ENCODE data around the gene INTS6.

Gene INTS6

DNA sequence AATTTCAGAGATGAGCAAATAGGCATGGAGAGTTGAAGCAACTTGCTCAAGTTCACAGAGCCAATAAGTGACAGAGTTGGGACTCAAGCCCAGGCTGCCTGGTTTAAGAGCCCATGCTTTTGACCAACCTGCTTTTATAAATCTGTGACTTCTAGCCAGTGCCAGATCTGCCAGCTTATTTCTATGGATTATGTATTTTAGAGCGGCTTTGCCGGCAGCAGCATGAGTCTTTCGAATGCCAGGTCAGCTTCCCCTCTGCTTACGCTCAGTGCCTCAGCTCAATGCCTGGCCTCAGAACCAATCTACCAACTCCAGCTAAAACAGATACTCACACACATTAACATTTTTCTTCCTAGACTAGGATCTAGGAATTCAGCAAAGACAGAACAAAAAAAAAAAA lies 111.0 kb downstream of the INTS6 start:
- ATAC-seq (ENCODE audit: low read depth) (no peak), DNase-seq (ENCODE audit: low spot score) (no peak)
- no peak for TF ChIP-seq CTCF (IDR thresholded peaks at IDR 0.05; ENCODE audit: poor library complexity, severe bottlenecking)
- no peaks in the 10 kb centered on the region for H3K4me1 ChIP-seq (ENCODE audit: insufficient read depth, poor library complexity, severe bottlenecking)
- no peak overlapping the region for H3K4me3 ChIP-seq (ENCODE audit: severe bottlenecking)
- no peaks in the 10 kb centered on the region for H3K36me3 ChIP-seq (ENCODE audit: low read depth)
- H3K27me3 ChIP-seq (ENCODE audit: insufficient read depth, poor library complexity, severe bottlenecking): no peaks in the 10 kb centered on the region
- no peaks in the 10 kb centered on the region for H3K9me3 ChIP-seq (ENCODE audit: severe bottlenecking)
- H3K27ac ChIP-seq (ENCODE audit: poor library complexity, severe bottlenecking): no peak overlapping the region

- no peaks in the 10 kb centered on the region for H3K36me3 ChIP-seq (ENCODE audit: low read depth)
- H3K9me3 ChIP-seq (ENCODE audit: severe bottlenecking): no peaks in the 10 kb centered on the region
- no peak overlapping the region for H3K4me3 ChIP-seq (ENCODE audit: severe bottlenecking)
- no peak overlapping the region for H3K27ac ChIP-seq (ENCODE audit: poor library complexity, severe bottlenecking)
- TF ChIP-seq CTCF (IDR thresholded peaks at IDR 0.05; ENCODE audit: poor library complexity, severe bottlenecking): no peak
- ATAC-seq (ENCODE audit: low read depth) (no peak), DNase-seq (ENCODE audit: low spot score) (no peak)
- H3K4me1 ChIP-seq (ENCODE audit: insufficient read depth, poor library complexity, severe bottlenecking): no peaks in the 10 kb centered on the region
- no peaks in the 10 kb centered on the region for H3K27me3 ChIP-seq (ENCODE audit: insufficient read depth, poor library complexity, severe bottlenecking)
Observed at GRCh38 chr13:51341232-51341631, 111.6 kb downstream of the INTS6 start.

- DNase-seq (ENCODE audit: low spot score) (no peak), ATAC-seq (ENCODE audit: low read depth) (no peak)
- Histone ChIP-seq H3K4me1 (ENCODE audit: insufficient read depth, poor library complexity, severe bottlenecking) (no peaks in the 10 kb centered on the region), H3K27ac (ENCODE audit: poor library complexity, severe bottlenecking) (no peak overlapping the region), H3K36me3 (ENCODE audit: low read depth) (no peaks in the 10 kb centered on the region), H3K27me3 (ENCODE audit: insufficient read depth, poor library complexity, severe bottlenecking) (no peaks in the 10 kb centered on the region), H3K4me3 (ENCODE audit: severe bottlenecking) (no peak overlapping the region), H3K9me3 (ENCODE audit: severe bottlenecking) (no peaks in the 10 kb centered on the region)
- no peak for TF ChIP-seq CTCF (IDR thresholded peaks at IDR 0.05; ENCODE audit: poor library complexity, severe bottlenecking)
Observed at GRCh38 chr13:51339952-51340732, 112.7 kb downstream of the INTS6 start.

DNA sequence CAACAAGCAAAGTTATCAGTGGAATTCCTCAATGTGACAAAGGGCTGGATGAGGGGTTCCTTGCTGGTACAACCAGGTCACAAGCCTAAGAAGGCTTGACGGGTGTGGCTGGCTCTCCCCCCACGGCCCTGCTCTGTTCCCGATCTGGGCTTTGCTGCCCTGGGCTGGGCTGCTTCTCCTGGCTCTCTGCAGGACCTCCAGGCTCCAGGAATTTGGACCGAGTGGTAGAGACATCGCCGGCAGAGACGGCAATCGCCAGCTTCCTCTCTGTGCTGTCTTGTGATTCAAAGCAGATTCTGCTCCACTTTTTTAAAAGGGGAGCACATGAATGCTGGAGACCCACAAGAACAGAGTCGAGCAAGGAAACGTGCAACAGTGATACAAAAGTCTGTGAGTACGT lies 113.5 kb downstream of the INTS6 start, which contains the start of gene SERPINE3:
TSS of gene SERPINE3 (plus strand) at position 338 of the 400 bp plus-strand sequence. CDS start 1,401 bp downstream, outside the sequence.
- no peaks in the 10 kb centered on the region for H3K36me3 ChIP-seq (ENCODE audit: low read depth)
- H3K9me3 ChIP-seq (ENCODE audit: severe bottlenecking): no peaks in the 10 kb centered on the region
- no peaks in the 10 kb centered on the region for H3K4me1 ChIP-seq (ENCODE audit: insufficient read depth, poor library complexity, severe bottlenecking)
- no peaks in the 10 kb centered on the region for H3K27me3 ChIP-seq (ENCODE audit: insufficient read depth, poor library complexity, severe bottlenecking)
- ATAC-seq (ENCODE audit: low read depth) (no peak), DNase-seq (ENCODE audit: low spot score) (no peak)
- H3K27ac ChIP-seq (ENCODE audit: poor library complexity, severe bottlenecking): no peak within 1 kb of the TSS
- TF ChIP-seq CTCF (IDR thresholded peaks at IDR 0.05; ENCODE audit: poor library complexity, severe bottlenecking): no peak
- H3K4me3 ChIP-seq (ENCODE audit: severe bottlenecking): no peak within 1 kb of the TSS

GRCh38 chr13:51336746-51337145 lies 116.1 kb downstream of the INTS6 start:
- ATAC-seq (ENCODE audit: low read depth): no peak
- Histone ChIP-seq H3K4me3 (ENCODE audit: severe bottlenecking) (no peak overlapping the region), H3K4me1 (ENCODE audit: insufficient read depth, poor library complexity, severe bottlenecking) (no peaks in the 10 kb centered on the region), H3K9me3 (ENCODE audit: severe bottlenecking) (no peaks in the 10 kb centered on the region), H3K27ac (ENCODE audit: poor library complexity, severe bottlenecking) (no peak overlapping the region), H3K36me3 (ENCODE audit: low read depth) (no peaks in the 10 kb centered on the region), H3K27me3 (ENCODE audit: insufficient read depth, poor library complexity, severe bottlenecking) (no peaks in the 10 kb centered on the region)
- TF ChIP-seq CTCF (IDR thresholded peaks at IDR 0.05; ENCODE audit: poor library complexity, severe bottlenecking): no peak
- no peak for DNase-seq (ENCODE audit: low spot score)

Measured in RWPE2 (cell line).